ENCODE measurements around the gene TDRD7.

Gene TDRD7

GRCh38 chr9:97531888-97532376 is 120.0 kb downstream of the TDRD7 start:
- no peak for DNase-seq

GRCh38 chr9:97534185-97534584 is 122.3 kb downstream of the TDRD7 start:
- DNase-seq, result no peak

GRCh38 chr9:97534961-97535594 is 123.2 kb downstream of the TDRD7 start:
- no peak for DNase-seq

GRCh38 chr9:97535771-97536170 is 123.9 kb downstream of the TDRD7 start:
- no peak for DNase-seq

GRCh38 chr9:97536480-97536879 is 124.6 kb downstream of the TDRD7 start:
- no peak for DNase-seq

- DNase-seq, result no peak
Observed at GRCh38 chr9:97543561-97543960, 131.7 kb downstream of the TDRD7 start.

GRCh38 chr9:97545486-97545885 is 133.6 kb downstream of the TDRD7 start:
- no peak for DNase-seq
